HG02571 (cell line): ENCODE results near the gene PDCL3.

Experiments used
- ATAC-seq: cut with Tn5 transposase; IDR thresholded peaks from one replicate; pipeline ENCODE4 v1.9.1; 2021; ENCODE audit warnings: mild to moderate bottlenecking, moderate library complexity; ENCODE audit not compliant: unreplicated experiment

The PDCL3 gene

GRCh38 chr2:100611079-100612029 is 48.6 kb downstream of the PDCL3 start:
- ATAC-seq = no peak

- ATAC-seq = no peak
Measured at GRCh38 chr2:100612388-100613000, 49.7 kb downstream of the PDCL3 start.

- ATAC-seq = no peak
Measured at GRCh38 chr2:100613719-100614118, 50.9 kb downstream of the PDCL3 start.

- no peak for ATAC-seq
Measured at GRCh38 chr2:100614455-100615000, 51.7 kb downstream of the PDCL3 start.

- no peak for ATAC-seq
Measured at GRCh38 chr2:100615471-100615870, 52.7 kb downstream of the PDCL3 start.

- no peak for ATAC-seq
Measured at GRCh38 chr2:100615886-100616285, 53.1 kb downstream of the PDCL3 start.

GRCh38 chr2:100616841-100617390 is 54.1 kb downstream of the PDCL3 start:
- no peak for ATAC-seq

GRCh38 chr2:100619951-100620350 is 57.2 kb downstream of the PDCL3 start:
- no peak for ATAC-seq

GRCh38 chr2:100620481-100620880 is 57.7 kb downstream of the PDCL3 start:
- no peak for ATAC-seq

GRCh38 chr2:100621371-100621951 is 58.7 kb downstream of the PDCL3 start:
- ATAC-seq = no peak

GRCh38 chr2:100623033-100623715 is 60.4 kb downstream of the PDCL3 start:
- no peak for ATAC-seq

- ATAC-seq = no peak
Measured at GRCh38 chr2:100623930-100624329, 61.1 kb downstream of the PDCL3 start.

- no peak for ATAC-seq
Measured at GRCh38 chr2:100624536-100624935, 61.7 kb downstream of the PDCL3 start.

- no peak for ATAC-seq
Measured at GRCh38 chr2:100625717-100626116, 62.9 kb downstream of the PDCL3 start.
